Tibial nerve (tissue), 4 donors: Measurements from ENCODE around the gene OR2T5.
"Not testable (repeated sequence)": the region's sequence is repeated elsewhere in the genome, so short reads cannot be mapped to it uniquely, and the experiment has no call there.

Experiments
- EP300 ChIP-seq, 2 donors: sonication (generic); formaldehyde crosslinking; IDR thresholded peaks; one replicate each; pipeline ENCODE4 v1.6.1; 2017; ENCODE audit warnings: antibody characterized with exemption in 2 of 2, mild to moderate bottlenecking in 1 of 2
- POLR2A ChIP-seq, 2 donors: fragments of 450-650 bp; IDR thresholded peaks; one replicate each; pipeline ENCODE4 v1.6.1; 2017; ENCODE audit warnings: antibody characterized with exemption in 2 of 2, mild to moderate bottlenecking in 2 of 2, moderate library complexity in 2 of 2
- TF ChIP-seq, protein P1 (sequence below), 5 experiments: fragments of 200-600 bp in 3 of 5; fragments of 450-650 bp in 2 of 5; sonication (generic) in 3 of 5; IDR thresholded peaks; one replicate each; pipeline ENCODE4 v1.5.1; 2016 to 2019; ENCODE audit warnings: antibody characterized with exemption in 5 of 5, mild to moderate bottlenecking in 3 of 5, moderate library complexity in 2 of 5

- TF ChIP-seq, protein P1, sequence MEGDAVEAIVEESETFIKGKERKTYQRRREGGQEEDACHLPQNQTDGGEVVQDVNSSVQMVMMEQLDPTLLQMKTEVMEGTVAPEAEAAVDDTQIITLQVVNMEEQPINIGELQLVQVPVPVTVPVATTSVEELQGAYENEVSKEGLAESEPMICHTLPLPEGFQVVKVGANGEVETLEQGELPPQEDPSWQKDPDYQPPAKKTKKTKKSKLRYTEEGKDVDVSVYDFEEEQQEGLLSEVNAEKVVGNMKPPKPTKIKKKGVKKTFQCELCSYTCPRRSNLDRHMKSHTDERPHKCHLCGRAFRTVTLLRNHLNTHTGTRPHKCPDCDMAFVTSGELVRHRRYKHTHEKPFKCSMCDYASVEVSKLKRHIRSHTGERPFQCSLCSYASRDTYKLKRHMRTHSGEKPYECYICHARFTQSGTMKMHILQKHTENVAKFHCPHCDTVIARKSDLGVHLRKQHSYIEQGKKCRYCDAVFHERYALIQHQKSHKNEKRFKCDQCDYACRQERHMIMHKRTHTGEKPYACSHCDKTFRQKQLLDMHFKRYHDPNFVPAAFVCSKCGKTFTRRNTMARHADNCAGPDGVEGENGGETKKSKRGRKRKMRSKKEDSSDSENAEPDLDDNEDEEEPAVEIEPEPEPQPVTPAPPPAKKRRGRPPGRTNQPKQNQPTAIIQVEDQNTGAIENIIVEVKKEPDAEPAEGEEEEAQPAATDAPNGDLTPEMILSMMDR (IDR thresholded peaks at IDR 0.05) = not testable (repeated sequence)
- TF ChIP-seq POLR2A, EP300 (IDR thresholded peaks at IDR 0.05): not testable (repeated sequence)
Measured at GRCh38 chr1:248444603-248445002, 43.8 kb upstream of the OR2T5 start.
